NOMO-1 treated with DMSO at 0.1 percent for 48 hours (cell line): ENCODE results near the gene VGLL2.

Source experiments
- DNase-seq: peaks from one replicate; lab custom pipeline; 2025; ENCODE audit not compliant: unreplicated experiment; lab: John Stamatoyannopoulos, UW

The VGLL2 gene

DNA sequence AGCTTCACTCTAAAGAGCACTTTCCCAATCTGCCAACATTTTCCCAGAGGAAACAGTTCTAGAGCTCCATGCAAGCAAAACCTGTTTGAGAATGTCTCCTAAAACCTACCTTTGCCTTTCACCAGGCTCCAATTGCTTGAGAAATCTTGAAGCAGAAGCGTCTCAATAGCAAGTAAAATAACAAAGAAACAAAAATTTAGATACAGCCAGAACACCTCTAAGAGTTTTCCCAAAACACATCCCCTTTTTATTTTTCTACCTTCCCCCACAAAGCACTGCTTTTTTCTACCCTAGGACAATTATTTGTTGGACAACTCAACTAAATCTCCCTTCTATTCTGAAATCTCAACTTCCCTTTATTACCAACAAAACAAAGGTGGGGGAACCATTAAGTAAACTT lies 3.6 kb downstream of the VGLL2 start:
- no peak for DNase-seq

DNA sequence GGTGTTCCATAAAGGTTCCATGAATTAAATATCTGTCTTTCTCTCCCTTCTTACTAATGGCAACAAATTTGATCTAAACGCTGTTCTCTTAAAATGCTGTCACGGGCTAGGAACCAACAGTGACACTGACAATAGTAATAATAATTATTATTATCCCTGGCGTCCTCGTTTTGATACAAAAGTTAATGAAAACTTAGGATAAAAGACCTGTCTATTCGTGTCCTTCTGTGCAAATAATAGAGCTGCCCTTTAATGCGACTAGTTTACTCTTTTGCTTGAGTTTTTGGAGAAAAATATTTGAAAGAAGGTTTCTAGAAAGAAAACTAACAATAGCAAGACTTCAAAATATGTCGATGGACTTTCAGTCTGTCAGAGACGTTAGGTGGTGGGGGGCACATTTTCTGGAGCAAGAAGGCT lies 4.3 kb downstream of the VGLL2 start:
- no peak for DNase-seq

- no peak for DNase-seq
Observed at GRCh38 chr6:117270055-117270842, 4.9 kb downstream of the VGLL2 start.

DNA sequence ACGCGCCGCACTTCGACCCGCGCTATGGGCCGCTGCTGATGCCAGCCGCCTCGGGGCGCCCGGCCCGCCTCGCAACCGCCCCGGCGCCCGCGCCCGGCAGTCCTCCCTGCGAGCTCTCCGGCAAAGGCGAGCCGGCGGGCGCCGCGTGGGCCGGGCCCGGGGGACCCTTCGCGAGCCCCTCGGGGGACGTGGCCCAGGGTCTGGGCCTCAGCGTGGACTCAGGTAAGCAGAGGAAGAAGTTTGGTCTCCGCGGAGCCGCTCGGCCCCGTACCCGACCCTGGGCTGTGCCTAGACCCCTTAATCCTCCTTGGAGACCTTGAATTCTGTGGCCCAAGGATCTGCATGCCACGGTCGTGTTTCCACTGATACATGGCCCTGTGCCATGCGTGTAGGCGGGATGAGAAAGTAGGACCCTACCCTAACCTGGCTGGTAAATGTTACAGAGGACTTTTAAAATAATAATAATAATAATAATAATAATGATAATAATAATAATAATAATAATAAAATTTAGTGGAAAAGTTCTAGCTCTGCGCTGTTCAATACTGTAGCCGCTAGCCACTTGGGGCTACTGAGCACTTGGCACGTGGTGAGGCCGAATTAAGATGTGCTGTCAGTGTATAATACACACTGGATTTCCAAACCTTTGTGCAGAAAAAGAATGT lies 5.6 kb downstream of the VGLL2 start:
- no peak for DNase-seq

DNA sequence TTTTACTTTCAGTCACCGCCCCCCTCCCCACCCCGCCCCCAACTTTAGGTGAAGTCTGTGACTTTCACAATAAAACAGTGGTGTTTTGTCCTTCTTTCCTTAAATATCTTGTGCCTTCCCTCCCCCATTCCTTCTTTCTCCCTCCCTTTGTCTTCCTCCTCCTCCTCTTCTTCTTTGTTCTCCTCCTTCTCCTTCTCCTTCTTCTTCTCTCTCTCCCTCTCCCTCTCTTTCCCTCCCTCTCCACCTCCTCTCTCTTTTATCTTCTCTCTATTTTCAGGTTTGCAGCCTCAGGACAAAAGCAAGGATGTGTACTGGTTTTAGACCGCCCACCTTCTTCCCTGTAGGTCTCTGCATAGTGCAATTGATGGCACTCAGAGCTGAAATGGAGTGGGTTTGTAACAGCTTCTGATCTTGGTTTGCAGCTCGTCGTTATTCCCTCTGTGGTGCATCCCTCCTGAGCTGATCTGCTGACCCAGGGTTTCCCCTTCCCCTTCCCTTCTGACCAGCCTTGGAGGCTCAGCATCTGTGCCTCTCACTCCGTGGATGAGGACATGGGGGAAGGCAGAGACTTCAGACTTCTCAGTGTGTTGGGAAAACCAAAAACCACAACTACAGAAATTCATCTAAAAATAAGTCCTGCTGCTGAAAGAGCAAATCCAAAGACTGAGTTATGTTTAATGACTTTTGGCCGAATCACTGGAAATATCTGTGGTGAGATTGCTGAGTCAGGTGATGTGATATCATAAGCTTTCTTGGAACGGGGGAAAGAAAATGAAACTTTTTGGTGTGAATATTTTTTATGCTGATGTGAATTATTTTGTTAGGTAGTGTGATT lies 6.9 kb downstream of the VGLL2 start:
- DNase-seq = no peak

GRCh38 chr6:117272891-117273290 lies 7.5 kb downstream of the VGLL2 start:
- no peak for DNase-seq

DNA sequence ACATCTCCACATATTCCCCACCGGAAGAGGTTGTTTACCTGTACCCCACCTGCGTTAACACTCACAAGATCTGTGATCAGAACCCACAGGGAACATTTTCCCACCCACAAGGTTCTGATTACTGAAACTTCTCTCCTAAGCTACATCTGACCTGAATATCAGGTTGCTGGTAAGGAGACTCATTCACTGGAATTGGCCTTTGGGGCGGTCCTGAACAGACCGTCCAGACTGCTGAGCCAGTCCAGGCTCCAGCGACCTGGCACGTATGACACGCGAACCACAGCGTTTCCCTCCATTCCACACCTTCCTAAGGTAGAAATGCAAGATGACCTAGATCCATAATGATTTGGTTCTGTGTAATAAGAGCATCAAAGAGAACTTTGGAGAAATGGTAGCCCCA lies 9.8 kb downstream of the VGLL2 start:
- DNase-seq = no peak

GRCh38 chr6:117275711-117276110 lies 10.4 kb downstream of the VGLL2 start:
- no peak for DNase-seq

DNA sequence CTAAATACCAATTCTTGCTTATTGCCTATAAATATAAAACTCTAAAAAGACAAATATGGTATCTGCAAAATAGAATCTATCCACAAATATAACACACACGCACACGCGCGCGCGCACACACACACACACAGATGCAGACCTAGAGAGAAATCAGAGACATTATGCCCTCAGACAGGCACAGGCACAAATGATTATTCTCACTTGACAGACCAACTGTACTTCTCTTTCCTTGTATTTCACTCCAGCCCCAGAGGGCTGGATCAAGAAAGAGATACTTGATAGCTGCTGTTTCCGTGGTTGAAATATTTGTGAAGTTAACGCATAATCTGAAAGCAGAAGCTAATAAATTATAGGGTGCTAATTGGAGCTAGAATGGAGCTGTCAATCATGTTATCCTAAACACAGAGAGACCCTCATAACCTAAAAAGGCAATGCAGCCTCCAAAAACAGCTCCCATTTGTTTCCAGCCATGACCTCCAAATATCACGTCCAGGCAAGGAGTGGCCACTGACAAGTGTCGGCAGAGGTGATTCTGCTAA lies 11.5 kb downstream of the VGLL2 start:
- DNase-seq = no peak

DNA sequence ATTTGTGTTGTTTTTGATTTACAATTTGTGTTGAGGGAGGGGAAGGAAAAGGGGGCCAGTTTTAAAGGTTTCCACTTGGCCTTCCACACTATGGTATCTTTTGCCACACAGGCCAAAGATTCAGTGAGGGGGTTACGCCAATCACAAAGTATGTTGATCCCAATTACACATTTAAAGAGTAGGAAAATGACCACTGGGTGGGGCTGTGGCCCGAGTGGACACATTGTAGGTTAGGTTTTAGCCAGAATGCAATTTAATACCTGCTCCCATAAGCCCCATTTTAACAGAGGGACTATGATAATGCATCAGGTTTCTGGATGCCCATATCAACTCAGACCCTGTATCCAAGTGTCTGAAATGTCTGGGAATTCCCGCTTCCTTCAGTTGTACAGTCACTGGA lies 15.6 kb downstream of the VGLL2 start:
- DNase-seq = no peak

- no peak for DNase-seq
Observed at GRCh38 chr6:117288083-117288715, 22.8 kb downstream of the VGLL2 start.

- DNase-seq = no peak
Observed at GRCh38 chr6:117290173-117290846, 25.0 kb downstream of the VGLL2 start.

GRCh38 chr6:117298941-117299340 lies 33.6 kb downstream of the VGLL2 start:
- DNase-seq = no peak

- no peak for DNase-seq
Observed at GRCh38 chr6:117303323-117303722, 38.0 kb downstream of the VGLL2 start.

- no peak for DNase-seq
Observed at GRCh38 chr6:117304446-117304845, 39.1 kb downstream of the VGLL2 start.

GRCh38 chr6:117306227-117306790 lies 41.0 kb downstream of the VGLL2 start:
- no peak for DNase-seq

DNA sequence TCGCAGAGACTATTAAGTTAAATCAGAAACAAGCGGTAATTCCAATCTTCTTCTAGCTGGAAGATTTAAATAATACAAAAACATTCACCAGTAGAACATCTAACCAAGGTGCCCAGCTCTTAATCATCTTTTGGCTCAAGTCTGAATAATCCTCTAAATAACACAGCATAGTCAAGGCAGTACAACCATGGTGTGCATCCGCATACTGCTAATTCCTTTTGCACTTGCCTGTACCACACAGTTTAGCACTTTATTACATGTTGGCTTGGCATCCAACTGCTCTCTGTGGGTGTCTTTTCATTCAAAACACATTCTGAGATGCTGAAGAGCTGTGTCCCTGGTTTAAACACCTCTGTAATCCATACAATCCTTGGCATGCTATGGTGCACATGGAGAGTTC lies 42.3 kb downstream of the VGLL2 start:
- no peak for DNase-seq

DNA sequence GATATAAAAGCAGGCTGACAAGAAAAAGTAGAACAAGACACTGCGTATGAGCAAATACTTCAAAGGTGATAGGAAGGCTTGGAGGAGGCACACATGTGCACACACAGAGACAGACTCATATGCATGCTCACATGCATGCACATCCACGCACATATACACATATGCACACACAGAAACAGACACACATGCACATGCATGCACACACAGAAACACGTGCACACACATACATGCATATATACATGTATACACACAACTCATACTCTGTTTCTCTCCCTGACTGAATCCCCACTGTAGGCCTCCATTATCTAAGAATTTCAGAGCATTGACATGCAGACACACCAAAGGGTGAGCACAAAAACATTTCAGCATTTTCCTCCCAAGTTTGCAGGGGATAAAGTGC lies 43.7 kb downstream of the VGLL2 start:
- DNase-seq = no peak

DNA sequence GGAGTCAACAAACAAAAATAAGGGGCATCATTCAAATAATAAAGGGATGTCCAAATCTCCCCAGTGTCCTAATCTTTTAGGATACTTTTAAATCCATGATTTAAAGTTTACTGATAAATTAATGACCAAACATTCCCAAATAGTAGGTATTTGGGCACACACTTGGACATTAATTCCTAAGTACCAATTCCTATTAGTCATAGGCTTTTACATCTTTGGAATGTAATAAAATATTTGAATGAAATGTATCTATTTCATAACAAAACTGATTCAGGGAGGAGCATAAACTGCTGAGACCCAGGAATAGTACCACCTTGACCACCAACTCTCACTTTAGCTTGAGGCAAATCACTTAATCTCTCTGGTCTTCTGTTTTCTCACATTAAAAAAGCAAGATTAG lies 44.3 kb downstream of the VGLL2 start:
- DNase-seq = no peak

GRCh38 chr6:117311310-117311709 lies 46.0 kb downstream of the VGLL2 start:
- DNase-seq = no peak
